GM12801 (cell line): ENCODE results near the gene TMEM19.

Experiments used
- TF ChIP-seq, protein P1 (sequence below): IDR thresholded peaks from one replicate; pipeline ENCODE4 v1.5.1; 2011; ENCODE audit warnings: control low read depth; ENCODE audit not compliant: insufficient read length; ENCODE audit errors: extremely low read depth

Gene TMEM19

DNA sequence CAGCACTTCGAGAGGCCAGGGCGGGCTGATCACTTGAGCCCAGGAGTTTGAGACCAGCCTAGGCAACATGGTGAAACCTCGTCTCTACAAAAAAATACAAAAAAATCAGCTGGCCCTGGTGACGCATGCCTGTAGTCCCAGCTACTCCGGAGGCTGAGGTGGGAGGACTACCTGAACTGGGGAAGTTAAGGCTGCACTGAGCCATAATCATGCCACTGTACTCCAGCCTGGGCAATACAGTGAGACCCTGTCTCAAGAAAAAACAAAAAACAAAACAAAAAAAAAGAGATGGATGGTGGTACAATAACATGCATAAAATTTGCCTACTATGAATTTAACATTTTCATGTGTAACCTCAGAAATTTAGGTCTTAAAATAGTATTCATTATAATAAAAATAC is 19.6 kb upstream of the TMEM19 start:
- TF ChIP-seq, protein P1, sequence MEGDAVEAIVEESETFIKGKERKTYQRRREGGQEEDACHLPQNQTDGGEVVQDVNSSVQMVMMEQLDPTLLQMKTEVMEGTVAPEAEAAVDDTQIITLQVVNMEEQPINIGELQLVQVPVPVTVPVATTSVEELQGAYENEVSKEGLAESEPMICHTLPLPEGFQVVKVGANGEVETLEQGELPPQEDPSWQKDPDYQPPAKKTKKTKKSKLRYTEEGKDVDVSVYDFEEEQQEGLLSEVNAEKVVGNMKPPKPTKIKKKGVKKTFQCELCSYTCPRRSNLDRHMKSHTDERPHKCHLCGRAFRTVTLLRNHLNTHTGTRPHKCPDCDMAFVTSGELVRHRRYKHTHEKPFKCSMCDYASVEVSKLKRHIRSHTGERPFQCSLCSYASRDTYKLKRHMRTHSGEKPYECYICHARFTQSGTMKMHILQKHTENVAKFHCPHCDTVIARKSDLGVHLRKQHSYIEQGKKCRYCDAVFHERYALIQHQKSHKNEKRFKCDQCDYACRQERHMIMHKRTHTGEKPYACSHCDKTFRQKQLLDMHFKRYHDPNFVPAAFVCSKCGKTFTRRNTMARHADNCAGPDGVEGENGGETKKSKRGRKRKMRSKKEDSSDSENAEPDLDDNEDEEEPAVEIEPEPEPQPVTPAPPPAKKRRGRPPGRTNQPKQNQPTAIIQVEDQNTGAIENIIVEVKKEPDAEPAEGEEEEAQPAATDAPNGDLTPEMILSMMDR = no peak

GRCh38 chr12:71671311-71671710 is 14.6 kb upstream of the TMEM19 start:
- TF ChIP-seq, protein P1 = no peak

- TF ChIP-seq, protein P1 = no peak
Observed at GRCh38 chr12:71671816-71672215, 14.1 kb upstream of the TMEM19 start.

DNA sequence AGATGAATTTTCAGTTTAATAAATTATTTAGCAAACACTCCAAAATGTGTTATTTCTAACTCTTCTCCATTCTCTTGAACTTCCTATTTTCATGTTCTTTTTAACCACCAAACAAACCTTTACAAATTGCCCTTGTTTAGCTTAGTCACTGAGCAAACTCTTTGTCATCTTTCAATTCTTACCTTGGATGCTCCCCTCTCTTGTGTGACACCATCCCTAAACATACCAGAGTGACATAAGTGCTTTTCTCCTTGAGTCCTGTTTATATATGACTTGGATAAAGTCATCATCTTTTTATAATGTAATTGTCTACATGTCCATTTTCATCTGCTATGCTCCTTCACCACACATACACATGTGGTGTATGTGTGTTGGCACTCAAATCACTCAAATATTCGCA is 3.4 kb upstream of the TMEM19 start:
- TF ChIP-seq, protein P1 = no peak

GRCh38 chr12:71683633-71684032 is 2.2 kb upstream of the TMEM19 start:
- TF ChIP-seq, protein P1 = no peak

DNA sequence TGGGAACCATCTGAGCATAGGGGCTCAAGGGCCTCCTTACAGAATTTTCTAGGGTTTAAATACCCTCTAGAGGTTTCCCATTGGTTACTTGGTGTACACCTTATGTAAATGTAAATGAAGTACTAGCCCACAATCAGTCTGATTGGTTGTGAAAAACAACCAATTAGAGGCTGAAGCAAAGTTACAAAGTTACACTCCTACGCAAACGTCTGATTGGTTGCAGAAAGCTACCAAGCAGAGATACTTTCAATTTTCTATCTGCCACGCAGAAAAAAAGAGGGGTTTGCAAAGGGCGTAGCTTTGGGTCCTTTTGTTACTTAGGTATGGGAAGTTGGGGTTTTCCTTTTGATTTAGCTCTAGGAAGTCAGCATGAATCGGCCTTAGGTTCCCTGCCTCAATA is 1.8 kb upstream of the TMEM19 start:
- TF ChIP-seq, protein P1 = no peak

- TF ChIP-seq, protein P1 = no peak
Observed at GRCh38 chr12:71685312-71685906, 473 bp upstream of the TMEM19 start.

DNA sequence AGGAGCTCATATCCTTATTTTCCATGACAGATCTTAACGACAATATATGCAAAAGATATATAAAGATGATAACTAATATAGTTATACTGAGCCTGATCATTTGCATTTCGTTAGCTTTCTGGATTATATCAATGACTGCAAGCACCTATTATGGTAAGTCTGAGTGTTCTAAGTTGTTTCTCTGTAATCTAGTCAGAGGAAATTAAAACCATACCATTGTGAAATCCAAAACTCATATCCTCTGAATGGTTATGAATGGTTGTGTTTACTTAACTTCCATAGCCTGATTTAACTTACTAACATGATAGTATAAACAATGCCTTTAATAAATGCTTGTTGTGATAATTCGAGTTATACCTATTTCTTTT is 760 bp downstream of the TMEM19 start:
- TF ChIP-seq, protein P1 = no peak
